Measurements from ENCODE around the gene CEBPG.

DNA sequence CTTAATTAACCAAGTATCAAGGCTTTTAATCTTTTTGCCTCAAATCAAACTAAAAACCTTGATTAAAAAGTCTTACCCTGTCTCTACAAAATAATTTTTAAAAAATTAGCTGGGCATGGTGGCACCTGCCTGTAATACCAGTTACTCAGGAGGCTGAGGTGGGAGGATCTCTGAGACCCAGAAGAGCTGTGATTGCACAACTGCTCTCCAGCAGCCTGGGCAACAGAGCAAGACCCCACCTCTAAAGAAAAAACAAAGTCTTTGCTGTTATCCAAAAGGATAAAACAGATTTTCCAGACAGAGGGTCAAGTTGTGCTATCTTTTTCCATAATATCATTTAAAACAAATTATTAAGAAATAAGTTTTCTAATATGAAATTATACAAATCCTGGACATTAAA lies 26.8 kb upstream of the CEBPG start:
- TF ChIP-seq POLR2AphosphoS5 (IDR thresholded peaks at IDR 0.05; ENCODE audit: low read depth, low read length) (no peak), CTCF (IDR thresholded peaks at IDR 0.05) (no peak), TCF7L2 (IDR thresholded peaks at IDR 0.05; ENCODE audit: low read depth, low read length) (no peak), SIN3A (IDR thresholded peaks at IDR 0.05; ENCODE audit: borderline replicate concordance, insufficient read depth, low read depth, low read length) (no peak)
- TF ChIP-seq, protein P1, sequence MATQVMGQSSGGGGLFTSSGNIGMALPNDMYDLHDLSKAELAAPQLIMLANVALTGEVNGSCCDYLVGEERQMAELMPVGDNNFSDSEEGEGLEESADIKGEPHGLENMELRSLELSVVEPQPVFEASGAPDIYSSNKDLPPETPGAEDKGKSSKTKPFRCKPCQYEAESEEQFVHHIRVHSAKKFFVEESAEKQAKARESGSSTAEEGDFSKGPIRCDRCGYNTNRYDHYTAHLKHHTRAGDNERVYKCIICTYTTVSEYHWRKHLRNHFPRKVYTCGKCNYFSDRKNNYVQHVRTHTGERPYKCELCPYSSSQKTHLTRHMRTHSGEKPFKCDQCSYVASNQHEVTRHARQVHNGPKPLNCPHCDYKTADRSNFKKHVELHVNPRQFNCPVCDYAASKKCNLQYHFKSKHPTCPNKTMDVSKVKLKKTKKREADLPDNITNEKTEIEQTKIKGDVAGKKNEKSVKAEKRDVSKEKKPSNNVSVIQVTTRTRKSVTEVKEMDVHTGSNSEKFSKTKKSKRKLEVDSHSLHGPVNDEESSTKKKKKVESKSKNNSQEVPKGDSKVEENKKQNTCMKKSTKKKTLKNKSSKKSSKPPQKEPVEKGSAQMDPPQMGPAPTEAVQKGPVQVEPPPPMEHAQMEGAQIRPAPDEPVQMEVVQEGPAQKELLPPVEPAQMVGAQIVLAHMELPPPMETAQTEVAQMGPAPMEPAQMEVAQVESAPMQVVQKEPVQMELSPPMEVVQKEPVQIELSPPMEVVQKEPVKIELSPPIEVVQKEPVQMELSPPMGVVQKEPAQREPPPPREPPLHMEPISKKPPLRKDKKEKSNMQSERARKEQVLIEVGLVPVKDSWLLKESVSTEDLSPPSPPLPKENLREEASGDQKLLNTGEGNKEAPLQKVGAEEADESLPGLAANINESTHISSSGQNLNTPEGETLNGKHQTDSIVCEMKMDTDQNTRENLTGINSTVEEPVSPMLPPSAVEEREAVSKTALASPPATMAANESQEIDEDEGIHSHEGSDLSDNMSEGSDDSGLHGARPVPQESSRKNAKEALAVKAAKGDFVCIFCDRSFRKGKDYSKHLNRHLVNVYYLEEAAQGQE (IDR thresholded peaks at IDR 0.05; ENCODE audit: insufficient read depth in 1 of 2, low read depth in 2 of 2, low read length in 1 of 2) = no peak

All from Panc1 (cell line).